Measurements from ENCODE around the gene CCN6. TPM values are rescaled to one million over a fixed set of nuclear protein-coding genes. Genes with fewer than 3 reads are reported as not detected.

CCN6 gene
- total and polyA plus RNA-seq, 11 donors = not detected

DNA sequence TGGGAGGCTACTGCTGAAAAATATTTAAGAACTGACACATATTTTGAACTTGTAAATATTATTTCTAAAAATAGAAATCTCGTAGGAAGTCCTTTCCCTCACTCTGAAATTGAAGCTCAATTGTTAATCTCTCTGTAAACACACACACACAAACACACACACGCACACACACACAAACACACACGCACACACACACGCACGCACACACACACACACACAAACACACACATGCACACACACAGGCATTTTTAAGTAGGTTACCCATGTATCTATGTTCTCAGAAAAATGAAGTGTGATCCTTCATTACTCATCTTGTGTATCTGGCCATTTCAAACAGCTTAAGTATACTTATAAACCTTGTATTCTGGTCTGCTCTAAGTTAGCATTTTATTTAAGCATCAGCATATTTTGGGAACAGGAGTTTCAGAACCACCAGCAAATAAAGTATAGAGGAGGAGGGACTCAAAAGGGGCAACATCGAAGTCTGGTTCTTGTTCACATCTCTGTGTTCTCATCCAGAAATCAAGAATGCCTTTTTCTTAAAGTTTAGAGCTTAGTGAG, 11.6 kb downstream of the CCN6 start:
- H3K4me3 ChIP-seq = no peak overlapping the region
- no peaks in the 10 kb centered on the region for H3K27me3 ChIP-seq
- no peak overlapping the region for H3K27ac ChIP-seq
- H3K4me1 ChIP-seq = peaks cover 0 to 7% (median 0%) of the 10 kb centered on the region in 12 donors
- ATAC-seq (peak in 1 of 4 donors; percentile 16), DNase-seq (no peak)
- peaks cover 0 to 32% (median 15%) of the 10 kb centered on the region in 9 donors for H3K36me3 ChIP-seq
- intact Hi-C loops (cut with DNase I) = no loop called here
- TF ChIP-seq, protein P1, sequence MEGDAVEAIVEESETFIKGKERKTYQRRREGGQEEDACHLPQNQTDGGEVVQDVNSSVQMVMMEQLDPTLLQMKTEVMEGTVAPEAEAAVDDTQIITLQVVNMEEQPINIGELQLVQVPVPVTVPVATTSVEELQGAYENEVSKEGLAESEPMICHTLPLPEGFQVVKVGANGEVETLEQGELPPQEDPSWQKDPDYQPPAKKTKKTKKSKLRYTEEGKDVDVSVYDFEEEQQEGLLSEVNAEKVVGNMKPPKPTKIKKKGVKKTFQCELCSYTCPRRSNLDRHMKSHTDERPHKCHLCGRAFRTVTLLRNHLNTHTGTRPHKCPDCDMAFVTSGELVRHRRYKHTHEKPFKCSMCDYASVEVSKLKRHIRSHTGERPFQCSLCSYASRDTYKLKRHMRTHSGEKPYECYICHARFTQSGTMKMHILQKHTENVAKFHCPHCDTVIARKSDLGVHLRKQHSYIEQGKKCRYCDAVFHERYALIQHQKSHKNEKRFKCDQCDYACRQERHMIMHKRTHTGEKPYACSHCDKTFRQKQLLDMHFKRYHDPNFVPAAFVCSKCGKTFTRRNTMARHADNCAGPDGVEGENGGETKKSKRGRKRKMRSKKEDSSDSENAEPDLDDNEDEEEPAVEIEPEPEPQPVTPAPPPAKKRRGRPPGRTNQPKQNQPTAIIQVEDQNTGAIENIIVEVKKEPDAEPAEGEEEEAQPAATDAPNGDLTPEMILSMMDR (IDR thresholded peaks at IDR 0.05) = no peak
- no peak for TF ChIP-seq POLR2A (IDR thresholded peaks at IDR 0.05)
- 59 to 76% (median 69%) methylated on average over 6 of the region's 6 CpGs for WGBS, 4 donors
- no peaks in the 10 kb centered on the region for H3K9me3 ChIP-seq

DNA sequence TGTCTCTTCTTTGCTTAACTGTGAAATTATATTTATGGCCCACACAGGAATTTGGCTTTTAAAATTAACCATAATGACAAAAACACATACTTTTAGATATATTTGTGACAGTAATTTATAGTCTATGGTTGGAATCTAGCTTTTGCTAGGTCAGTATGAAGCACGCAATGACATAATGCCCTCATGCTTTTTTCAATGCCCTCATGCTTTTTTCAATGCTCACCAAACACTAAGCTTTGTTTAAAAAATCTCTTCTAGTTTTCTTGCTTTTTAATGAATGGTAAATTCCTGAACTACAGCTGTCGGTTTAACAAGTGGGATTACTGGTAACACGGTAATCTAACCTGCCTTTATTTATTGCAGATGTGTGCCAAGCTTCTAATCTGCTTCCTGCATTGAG, 12.7 kb downstream of the CCN6 start:
- Histone ChIP-seq H3K27me3 (no peaks in the 10 kb centered on the region), H3K4me1 (peaks cover 0 to 7% (median 0%) of the 10 kb centered on the region in 12 donors), H3K36me3 (peaks cover 0 to 43% (median 26%) of the 10 kb centered on the region in 9 donors), H3K27ac (no peak overlapping the region), H3K4me3 (no peak overlapping the region), H3K9me3 (no peaks in the 10 kb centered on the region)
- ATAC-seq = no peak
- intact Hi-C loops (cut with DNase I) = no loop called here
- TF ChIP-seq, protein P1 (IDR thresholded peaks at IDR 0.05) = no peak
- TF ChIP-seq POLR2A (IDR thresholded peaks at IDR 0.05) = no peak
- WGBS, 4 donors = 81 to 86% (median 82%) methylated on average over 3 of the region's 3 CpGs
- no peak for DNase-seq

DNA sequence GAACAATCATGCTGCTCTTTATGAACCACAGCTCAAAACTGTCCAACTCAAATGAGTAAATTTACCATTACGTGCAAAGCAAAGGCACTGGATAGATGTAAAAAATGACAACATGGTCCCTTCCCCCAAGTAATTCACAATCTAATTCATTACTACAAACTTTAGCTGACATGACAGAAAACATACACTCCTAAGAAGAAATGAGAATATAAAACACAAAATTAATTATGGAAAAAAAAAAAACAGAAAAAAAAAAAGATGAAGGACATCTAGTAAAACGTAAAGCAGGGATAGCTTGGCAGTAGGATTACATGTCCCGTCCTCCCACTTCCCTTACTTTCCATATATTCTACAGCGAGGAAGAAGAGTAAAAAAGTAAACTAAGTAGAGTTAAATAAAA, 27.7 kb downstream of the CCN6 start:
- DNase-seq = no peak
- H3K27me3 ChIP-seq = no peaks in the 10 kb centered on the region
- H3K36me3 ChIP-seq = peaks cover 0 to 89% (median 61%) of the 10 kb centered on the region in 9 donors
- intact Hi-C loops (cut with DNase I) = loop anchor here in 1 of 10 donors (5.0 kb wide), 1 partner anchor 46 kb away; no protein-coding TSS in a partner anchor
- TF ChIP-seq, protein P1 (IDR thresholded peaks at IDR 0.05) = no peak
- no peak for TF ChIP-seq POLR2A (IDR thresholded peaks at IDR 0.05)
- no peak for ATAC-seq
- no peaks in the 10 kb centered on the region for H3K9me3 ChIP-seq
- H3K4me1 ChIP-seq = peaks cover 0 to 25% (median 9%) of the 10 kb centered on the region in 12 donors
- H3K27ac ChIP-seq = no peak overlapping the region
- WGBS, 4 donors = 86 to 93% (median 92%) methylated on average over 4 of the region's 4 CpGs
- H3K4me3 ChIP-seq = no peak overlapping the region

DNA sequence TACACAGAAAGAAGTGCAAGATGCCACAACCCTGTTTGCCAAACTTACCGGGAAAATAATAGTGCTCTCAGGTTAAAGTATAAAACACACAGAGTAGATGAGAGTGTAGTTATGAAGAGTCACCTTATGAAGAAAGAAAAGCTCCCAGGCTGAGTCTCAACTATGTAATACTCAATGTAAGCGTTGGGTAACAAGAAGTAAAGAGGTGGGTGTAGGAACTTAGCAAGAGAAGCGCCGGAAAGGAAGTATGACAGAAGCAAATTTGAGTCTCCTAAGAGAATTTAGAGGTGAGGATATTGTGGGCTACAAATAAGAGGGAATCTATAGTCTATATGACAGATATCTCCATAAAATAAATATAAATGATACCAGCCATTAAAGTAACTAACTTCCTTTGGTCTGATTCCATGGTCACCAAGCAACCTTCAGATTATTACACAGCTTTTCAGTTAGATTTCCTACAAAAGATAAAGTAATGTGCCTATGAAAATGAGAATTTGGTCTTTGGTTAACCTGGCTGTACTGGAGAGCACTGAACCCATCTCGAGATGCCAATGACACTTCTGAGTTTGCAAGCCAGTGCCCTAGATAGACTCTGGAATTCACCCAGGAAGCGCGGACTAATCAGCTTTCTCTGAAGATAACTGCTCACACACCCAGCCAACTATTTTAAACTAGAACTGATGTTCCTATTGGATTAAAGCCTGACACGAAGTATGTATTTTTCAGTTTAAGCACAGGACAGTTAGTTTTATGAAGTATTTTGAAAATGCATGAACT, 31.6 kb downstream of the CCN6 start:
- H3K36me3 ChIP-seq = peaks cover 0 to 50% (median 25%) of the 10 kb centered on the region in 9 donors
- H3K4me1 ChIP-seq = peaks cover 0 to 35% (median 17%) of the 10 kb centered on the region in 12 donors
- intact Hi-C loops (cut with DNase I) = no loop called here
- peak in 4 of 5 donors; percentile 50 to 68 (median 56) for DNase-seq
- 64 to 70% (median 67%) methylated on average over 8 of the region's 8 CpGs for WGBS, 4 donors
- H3K27ac ChIP-seq = peak overlapping the region in 9 of 12 donors; percentile 79 to 92 (median 85)
- ATAC-seq = peak; percentile 39 to 60 (median 52)
- no peaks in the 10 kb centered on the region for H3K9me3 ChIP-seq
- peak overlapping the region in 9 of 12 donors; percentile 62 to 88 (median 83) for H3K4me3 ChIP-seq
- TF ChIP-seq, protein P1 (IDR thresholded peaks at IDR 0.05) = no peak
- no peak for TF ChIP-seq POLR2A (IDR thresholded peaks at IDR 0.05)
- H3K27me3 ChIP-seq = no peaks in the 10 kb centered on the region
